Pancreas (tissue), 10 donors: ENCODE measurements around the gene COL5A1. TPM values are rescaled to one million over a fixed set of nuclear protein-coding genes. Genes with fewer than 3 reads are reported as not detected.

Experiments used
- ATAC-seq, 4 donors: fragments of 200-7000 bp; cut with Tn5 transposase; one replicate each; pipeline versions ENCODE4 v1.8.0 to v1.9.1; 2020; ENCODE audit warnings: mild to moderate bottlenecking in 4 of 4, moderate library complexity in 4 of 4
- DNase-seq, 6 donors: peaks; one replicate each; pipeline ENCODE4 v3.0.0-alpha.2; 2020
- FAIRE-seq: peaks from 2 replicates; lab custom pipeline; 2012; peaks lifted over from hg19 to GRCh38; lab: Jason Lieb, UNC
- H3K27ac ChIP-seq, 4 donors: fragments of 200-600 bp; sonication (generic); 1 replicate in 3 of 4; 2 replicates in 1 of 4; pipeline versions ENCODE4 v1.5.0 to v1.8.0; 2020
- H3K27me3 ChIP-seq, 4 donors: fragments of 200-600 bp; one replicate each; pipeline ENCODE4 v1.8.0; 2021
- H3K36me3 ChIP-seq, 3 donors: fragments of 200-600 bp; sonication (generic) in 1 of 3; one replicate each; pipeline versions ENCODE4 v1.5.0 to v1.8.0; 2020 to 2021
- H3K4me1 ChIP-seq, 3 donors: fragments of 200-600 bp; one replicate each; pipeline ENCODE4 v1.8.0; 2021
- H3K4me3 ChIP-seq, 4 donors: fragments of 200-600 bp; sonication (generic) in 2 of 4; one replicate each; pipeline versions ENCODE4 v1.5.0 to v1.8.0; 2020 to 2021
- H3K9me3 ChIP-seq, 4 donors: fragments of 200-600 bp; one replicate each; pipeline ENCODE4 v1.8.0; 2021
- WGBS, 2 donors: extraction: QIAGEN DNeasy Blood & Tissue Kit; methylation state at CpG; one replicate each; pipeline ENCODE4 v1.1.7; 2013; 5-methylcytosine and 5-hydroxymethylcytosine counted together
- intact Hi-C, 3 donors: fragments of 100-400 bp; cut with DNase I; formaldehyde crosslinking; loops; one replicate each; pipeline versions ENCODE4 v1.11.1 to v1.14.2; 2022
- polyA plus RNA-seq, 2 donors: library from polyadenylated mRNA; stranded (reverse); fragments of 200-250 nt; gene quantifications; one replicate each; pipeline ENCODE4 v1.2.3, GENCODE V29; 2013
- total RNA-seq, 6 donors: library from RNA; stranded (reverse); fragmentation: NEBNext Ultra II Directional in 4 of 6; extraction: Animal tissue kit (Norgen Biotek cat#: 25700) in 4 of 6; gene quantifications; one replicate each; pipeline versions ENCODE4 v1.2.1 to v1.2.4, GENCODE V29; 2021 to 2023
- TF ChIP-seq, protein P1 (sequence below), 4 donors: fragments of 200-600 bp; sonication (generic) in 3 of 4; IDR thresholded peaks; one replicate each; pipeline versions ENCODE4 v1.5.0 to v1.8.0; 2021; ENCODE audit warnings: antibody characterized with exemption in 4 of 4
- donor health status: healthy with polysubstance abuse.
- donor health status: DM: no; HTN: no; CAD: no; lungs with moderate emphysema.
- donor health status: DM: no; HTN: no; CAD: no.
- donor health status: control.
- donor health status: control.
- donor health status: Bipolar disorder and iron deficiency.
- donor health status: DM: yes; HTN: yes; CAD: no.
- donor health status: DM: no; HTN: no; CAD: no.
- donor health status: DM: no; HTN: no; CAD: no.
- donor health status: DM: yes; HTN: yes; CAD: no.

COL5A1 gene
- total and polyA plus RNA-seq, 8 donors = 1.2 to 62.8 (median 3.5) TPM

GRCh38 chr9:134594078-134594941, 47.3 kb upstream of the COL5A1 start:
- Histone ChIP-seq H3K4me1 (no peaks in the 10 kb centered on the region), H3K27ac (no peak overlapping the region), H3K27me3 (peaks cover 0 to 6% (median 0%) of the 10 kb centered on the region in 4 donors), H3K36me3 (no peaks in the 10 kb centered on the region), H3K4me3 (no peak overlapping the region), H3K9me3 (no peaks in the 10 kb centered on the region)
- TF ChIP-seq, protein P1, sequence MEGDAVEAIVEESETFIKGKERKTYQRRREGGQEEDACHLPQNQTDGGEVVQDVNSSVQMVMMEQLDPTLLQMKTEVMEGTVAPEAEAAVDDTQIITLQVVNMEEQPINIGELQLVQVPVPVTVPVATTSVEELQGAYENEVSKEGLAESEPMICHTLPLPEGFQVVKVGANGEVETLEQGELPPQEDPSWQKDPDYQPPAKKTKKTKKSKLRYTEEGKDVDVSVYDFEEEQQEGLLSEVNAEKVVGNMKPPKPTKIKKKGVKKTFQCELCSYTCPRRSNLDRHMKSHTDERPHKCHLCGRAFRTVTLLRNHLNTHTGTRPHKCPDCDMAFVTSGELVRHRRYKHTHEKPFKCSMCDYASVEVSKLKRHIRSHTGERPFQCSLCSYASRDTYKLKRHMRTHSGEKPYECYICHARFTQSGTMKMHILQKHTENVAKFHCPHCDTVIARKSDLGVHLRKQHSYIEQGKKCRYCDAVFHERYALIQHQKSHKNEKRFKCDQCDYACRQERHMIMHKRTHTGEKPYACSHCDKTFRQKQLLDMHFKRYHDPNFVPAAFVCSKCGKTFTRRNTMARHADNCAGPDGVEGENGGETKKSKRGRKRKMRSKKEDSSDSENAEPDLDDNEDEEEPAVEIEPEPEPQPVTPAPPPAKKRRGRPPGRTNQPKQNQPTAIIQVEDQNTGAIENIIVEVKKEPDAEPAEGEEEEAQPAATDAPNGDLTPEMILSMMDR (IDR thresholded peaks at IDR 0.05) = no peak
- 67 to 74% methylated on average over 15 of the region's 15 CpGs for WGBS, 2 donors
- FAIRE-seq = no peak
- no peak for ATAC-seq
- intact Hi-C loops = no loop called here
- peak in 2 of 6 donors; percentile 36 to 39 for DNase-seq

GRCh38 chr9:134595014-134595413, 46.6 kb upstream of the COL5A1 start:
- Histone ChIP-seq H3K9me3 (no peaks in the 10 kb centered on the region), H3K36me3 (no peaks in the 10 kb centered on the region), H3K27ac (no peak overlapping the region), H3K4me1 (no peaks in the 10 kb centered on the region), H3K4me3 (no peak overlapping the region), H3K27me3 (peaks cover 0 to 6% (median 0%) of the 10 kb centered on the region in 4 donors)
- FAIRE-seq (no peak), ATAC-seq (no peak), DNase-seq (peak in 2 of 6 donors; percentile 35 to 45)
- intact Hi-C loops = no loop called here
- WGBS, 2 donors = 83 to 88% methylated on average over 9 of the region's 9 CpGs
- TF ChIP-seq, protein P1 (IDR thresholded peaks at IDR 0.05) = no peak

DNA sequence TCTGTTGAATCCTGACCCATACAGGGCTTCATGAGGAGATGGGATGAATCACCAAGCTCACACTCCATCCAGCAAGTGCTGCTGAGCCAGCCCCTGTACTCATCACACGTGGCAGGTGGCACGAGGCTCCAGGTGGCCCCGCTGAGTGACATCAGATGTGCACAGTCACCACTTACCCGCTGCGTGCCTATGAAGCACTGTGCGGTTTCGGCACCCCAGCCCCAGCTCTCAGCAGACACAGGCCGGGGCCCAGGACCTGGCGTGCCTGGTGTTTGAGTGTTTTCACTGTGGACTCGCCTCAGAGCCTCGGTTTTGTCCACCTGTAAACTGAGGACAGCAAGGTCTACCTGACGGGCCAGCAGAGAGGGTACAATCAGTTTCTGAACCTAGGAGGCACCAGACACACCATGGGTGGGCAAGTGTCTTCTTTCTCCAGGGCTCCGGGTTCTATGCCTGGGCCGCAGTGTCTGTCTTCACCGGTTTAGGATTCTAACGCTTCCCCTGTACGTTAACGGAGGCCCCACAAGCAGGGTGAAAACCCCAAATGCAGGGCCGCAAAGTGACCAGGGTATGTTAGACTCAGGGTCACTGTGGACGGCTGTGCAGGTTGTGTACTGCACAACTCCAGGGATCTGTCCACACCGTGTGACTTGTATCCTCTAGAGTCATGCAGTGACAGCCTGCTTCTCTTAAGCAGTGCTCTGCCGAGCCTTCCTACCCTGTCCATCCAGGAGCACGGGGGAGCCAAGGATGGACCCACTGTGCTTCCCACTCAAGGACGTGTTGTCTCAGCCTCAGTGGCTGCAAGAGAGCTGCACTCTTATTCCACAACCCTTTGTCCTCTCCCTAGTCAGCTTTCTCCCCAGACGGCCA, 44.3 kb upstream of the COL5A1 start:
- intact Hi-C loops = no loop called here
- peak in 2 of 6 donors; percentile 31 to 35 for DNase-seq
- FAIRE-seq = no peak

DNA sequence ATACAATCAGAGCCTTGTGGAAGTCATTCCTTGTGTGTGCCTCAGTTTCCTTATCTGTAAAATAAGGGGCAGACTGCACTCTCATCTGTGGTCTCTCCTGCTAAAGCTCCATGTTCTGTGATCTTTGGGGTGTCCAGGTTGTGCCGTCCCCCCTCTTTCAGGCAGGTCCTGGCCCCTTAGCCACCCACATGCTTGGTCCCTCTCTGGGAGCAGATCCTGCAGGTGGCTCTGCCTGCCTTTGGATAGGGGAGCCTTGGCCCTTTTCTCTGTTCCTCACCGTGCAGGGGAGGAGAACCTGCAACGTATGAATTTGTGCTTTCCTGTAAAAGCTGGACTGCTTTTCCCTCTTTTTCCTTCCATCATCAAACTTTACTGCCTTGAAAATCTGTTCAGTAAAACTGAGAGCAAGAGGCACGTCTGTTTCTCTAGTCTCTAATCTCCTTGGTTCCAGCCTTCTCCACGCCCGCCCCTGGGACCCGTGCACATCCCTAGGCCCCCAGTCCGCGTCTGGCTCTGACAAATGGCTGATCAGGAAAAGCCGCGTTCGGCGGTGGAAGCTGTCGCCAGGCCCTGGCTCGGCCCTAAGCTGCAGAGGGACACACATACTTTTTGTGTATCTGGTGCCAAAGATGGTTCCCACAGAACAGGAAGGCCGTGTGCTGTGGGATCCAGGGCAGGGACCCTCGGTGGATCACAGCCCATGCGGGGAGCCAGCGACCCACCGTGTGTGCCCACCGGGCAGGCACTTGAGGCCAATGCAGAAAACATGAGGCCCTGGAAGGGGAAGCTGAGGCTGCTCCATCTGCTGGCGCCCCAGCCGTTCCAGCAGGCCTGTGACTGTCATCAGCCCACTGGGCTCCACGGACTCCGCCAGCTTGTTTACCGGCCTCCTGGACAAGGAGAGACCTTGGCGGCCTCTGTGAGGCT, 43.4 kb upstream of the COL5A1 start:
- Histone ChIP-seq H3K4me3 (no peak overlapping the region), H3K27ac (no peak overlapping the region), H3K9me3 (no peaks in the 10 kb centered on the region), H3K27me3 (peaks cover 0 to 6% (median 0%) of the 10 kb centered on the region in 4 donors), H3K4me1 (no peaks in the 10 kb centered on the region), H3K36me3 (no peaks in the 10 kb centered on the region)
- 33 to 44% methylated on average over 27 of the region's 27 CpGs for WGBS, 2 donors
- TF ChIP-seq, protein P1 (IDR thresholded peaks at IDR 0.05) = no peak
- intact Hi-C loops = no loop called here
- FAIRE-seq = no peak
- peak in 1 of 4 donors; percentile 9 for ATAC-seq
- DNase-seq = peak in 2 of 6 donors; percentile 39 to 45

More for the DNA sequence above, 44.3 kb upstream of the COL5A1 start:
- Histone ChIP-seq H3K27ac (no peak overlapping the region), H3K4me3 (no peak overlapping the region), H3K4me1 (no peaks in the 10 kb centered on the region), H3K27me3 (peaks cover 0 to 6% (median 0%) of the 10 kb centered on the region in 4 donors), H3K9me3 (no peaks in the 10 kb centered on the region), H3K36me3 (no peaks in the 10 kb centered on the region)
- TF ChIP-seq, protein P1 (IDR thresholded peaks at IDR 0.05) = no peak
- ATAC-seq = no peak
- 72 to 80% methylated on average over 25 of the region's 25 CpGs for WGBS, 2 donors
